Stimulated activated CD8-positive, alpha-beta memory T cell treated with anti-CD3 and anti-CD28 coated beads, Interleukin-7, amount 100 ng/mL, for 4 hours (primary cell): ENCODE measurements around the gene LRRC75B.
"Not testable (repeated sequence)": the region's sequence is repeated elsewhere in the genome, so short reads cannot be mapped to it uniquely, and the experiment has no call there.

Experiments used
- DNase-seq, 2 donors: peaks; one replicate each; pipeline ENCODE4 v3.0.0-alpha.2; 2020; ENCODE audit warnings: low read depth in 2 of 2

LRRC75B gene

GRCh38 chr22:24592851-24593558 lies at the start of gene LRRC75B:
Gene LRRC75B, minus strand, starts transcription at chr22:24593073. Its CDS starts 34 bp downstream, at chr22:24593039.
- no peak for DNase-seq

GRCh38 chr22:24642307-24642706 lies 49.4 kb upstream of the LRRC75B start:
- DNase-seq = not testable (repeated sequence)

GRCh38 chr22:24636513-24636912 lies 43.6 kb upstream of the LRRC75B start:
- not testable (repeated sequence) for DNase-seq

GRCh38 chr22:24634776-24635389 lies 42.0 kb upstream of the LRRC75B start:
- not testable (repeated sequence) for DNase-seq

- not testable (repeated sequence) for DNase-seq
Observed at GRCh38 chr22:24633231-24634023, 40.6 kb upstream of the LRRC75B start.

- DNase-seq = not testable (repeated sequence)
Observed at GRCh38 chr22:24632642-24633041, 39.8 kb upstream of the LRRC75B start.

GRCh38 chr22:24631430-24632122 lies 38.7 kb upstream of the LRRC75B start:
- not testable (repeated sequence) for DNase-seq

- not testable (repeated sequence) for DNase-seq
Observed at GRCh38 chr22:24630812-24631427, 38.0 kb upstream of the LRRC75B start.

GRCh38 chr22:24629069-24629468 lies 36.2 kb upstream of the LRRC75B start:
- DNase-seq = not testable (repeated sequence)

GRCh38 chr22:24627911-24628310 lies 35.0 kb upstream of the LRRC75B start:
- not testable (repeated sequence) for DNase-seq

- DNase-seq = not testable (repeated sequence)
Observed at GRCh38 chr22:24622596-24622995, 29.7 kb upstream of the LRRC75B start.

GRCh38 chr22:24621244-24621643 lies 28.4 kb upstream of the LRRC75B start:
- not testable (repeated sequence) for DNase-seq

- not testable (repeated sequence) for DNase-seq
Observed at GRCh38 chr22:24614794-24615193, 21.9 kb upstream of the LRRC75B start.

- not testable (repeated sequence) for DNase-seq
Observed at GRCh38 chr22:24609888-24610287, 17.0 kb upstream of the LRRC75B start.

GRCh38 chr22:24608327-24608726 lies 15.5 kb upstream of the LRRC75B start:
- DNase-seq = not testable (repeated sequence)

GRCh38 chr22:24607429-24607983 lies 14.6 kb upstream of the LRRC75B start:
- peak; percentile 25 to 30 for DNase-seq

GRCh38 chr22:24606340-24606739 lies 13.5 kb upstream of the LRRC75B start:
- DNase-seq = not testable (repeated sequence)

- not testable (repeated sequence) for DNase-seq
Observed at GRCh38 chr22:24603770-24604629, 11.1 kb upstream of the LRRC75B start.

- DNase-seq = not testable (repeated sequence)
Observed at GRCh38 chr22:24602847-24603769, 10.2 kb upstream of the LRRC75B start, which contains the start of gene GGT1. Gene GGT1, plus strand, starts transcription at chr22:24603193. Its CDS starts 7,889 bp downstream, at chr22:24611082.
